ENCODE data around the gene ALS2CL. TPM values are rescaled to one million over a fixed set of nuclear protein-coding genes. Genes with fewer than 3 reads are reported as not detected.

ALS2CL gene
- total RNA-seq, result 9.7 and 10.1 TPM in 2 replicates
- 7.3 and 7.8 TPM in 2 replicates for polyA plus RNA-seq
- 2.7 and 3.3 TPM in 2 replicates for polyA plus RNA-seq (2011; cell fraction: cytosol; rRNA removed)
- 58.7 and 78.9 TPM in 2 replicates for polyA plus RNA-seq (2011; cell fraction: nucleus; rRNA removed)
- polyA plus RNA-seq (2012), result 6.6 and 7.5 TPM in 2 replicates
- polyA minus RNA-seq, result 7.5 and 8.4 TPM in 2 replicates
- 6.0 TPM for polyA minus RNA-seq (2011; cell fraction: cytosol; rRNA and poly(A)+ RNA removed)
- polyA minus RNA-seq (2011; cell fraction: nucleus; rRNA and poly(A)+ RNA removed), result 11.3 and 12.9 TPM in 2 replicates
- Bru-seq, nascent RNA, result percentile 38 among the genes with signal in this experiment
- percentile 38 among the genes with signal in this experiment for BruChase-seq, experiment 1, labeled RNA remaining after a 6-hour chase
- BruChase-seq, experiment 2, labeled RNA remaining after a 2-hour chase, result percentile 45 among the genes with signal in this experiment
- long read RNA-seq, partial matches to known transcripts, result 4 of 9 reads
- long read RNA-seq, other reads (novel, unspliced or antisense), result 4 of 9 reads

- ChIA-PET POLR2A (no interaction called here), CTCF (interaction anchor here (1.3 to 2.0 kb wide), 4 partner anchors 14 to 216 kb away, joined by 4 to 22 read pairs (median 8); no protein-coding TSS in a partner anchor)
- BruUV-seq (replicated peaks), result no TSS peak
- Histone ChIP-seq H2AFZ (ENCODE audit: low read depth, low read length) (peak within 1 kb of the TSS; percentile 95), H3K36me3 (ENCODE audit: control insufficient read depth in 2 of 2, extremely low read depth in 1 of 2, insufficient read depth in 2 of 2, low read length in 2 of 2) (no peaks in the 10 kb centered on the region), H4K20me1 (replicated peaks; ENCODE audit: control insufficient read depth, extremely low read depth, insufficient read depth, low read length) (no peaks in the 10 kb centered on the region), H3K4me3 (replicated peaks in 1 of 3; ENCODE audit: insufficient read depth in 1 of 3, low read depth in 1 of 3, low read length in 3 of 3) (peak within 1 kb of the TSS; percentile 43 to 48 (median 46)), H3K9ac (replicated peaks; ENCODE audit: extremely low read depth, insufficient read depth, low read length) (peak within 1 kb of the TSS; percentile 28), H3K9me3 (replicated peaks; ENCODE audit: control insufficient read depth, insufficient read depth, low read length) (no peaks in the 10 kb centered on the region), H3K9me1 (replicated peaks; ENCODE audit: control insufficient read depth, extremely low read depth, insufficient read depth, low read length) (no peaks in the 10 kb centered on the region), H3K27me3 (ENCODE audit: control insufficient read depth in 2 of 2, insufficient read depth in 2 of 2, low read length in 2 of 2) (no peaks in the 10 kb centered on the region), H3K27ac (ENCODE audit: insufficient read depth, low read depth, low read length) (peak within 1 kb of the TSS; percentile 49), H3K4me2 (ENCODE audit: insufficient read depth, low read length) (peak within 1 kb of the TSS; percentile 84), H3K79me2 (ENCODE audit: control insufficient read depth, insufficient read depth, low read length) (no peaks in the 10 kb centered on the region), H3K4me1 (ENCODE audit: control insufficient read depth, extremely low read depth, insufficient read depth, low read length) (peaks cover 22% of the 10 kb centered on the region)
- dilution Hi-C loops (cut with MboI; ENCODE audit: extremely low pct_ligation_motif_present, low sequenced_read_pairs), result no loop called here
- intact Hi-C loops (cut with micrococcal nuclease), result no loop called here
- FAIRE-seq, result peak; percentile 12
- TF ChIP-seq JUN (IDR thresholded peaks at IDR 0.05; ENCODE audit: borderline replicate concordance, insufficient read depth, insufficient read length, low read depth), result no peak
- TF ChIP-seq CTCF (IDR thresholded peaks at IDR 0.05; ENCODE audit: extremely low read depth in 1 of 2, insufficient read depth in 1 of 2, low read depth in 1 of 2, low read length in 2 of 2), result no peak
- TF ChIP-seq EZH2 (IDR thresholded peaks at IDR 0.05; ENCODE audit: borderline replicate concordance, low read depth, low read length, severe bottlenecking), result peak; percentile 35
- DNase-seq (ENCODE audit: low read depth, low spot score), result peak; percentile 51
Measured at GRCh38 chr3:46693038-46693891, at the start of gene ALS2CL. Gene ALS2CL, minus strand, starts transcription at chr3:46693679. Its CDS starts 4,239 bp downstream, at chr3:46689440.

Measured in endothelial cell of umbilical vein (primary cell).